ENCODE measurements around the gene MMP13.
"Not testable (repeated sequence)": the region's sequence is repeated elsewhere in the genome, so short reads cannot be mapped to it uniquely, and the experiment has no call there.

GRCh38 chr11:102905848-102906247 lies 49.7 kb downstream of the MMP13 start:
- TF ChIP-seq POLR2A (IDR thresholded peaks at IDR 0.05): not testable (repeated sequence)
- TF ChIP-seq, protein P1, sequence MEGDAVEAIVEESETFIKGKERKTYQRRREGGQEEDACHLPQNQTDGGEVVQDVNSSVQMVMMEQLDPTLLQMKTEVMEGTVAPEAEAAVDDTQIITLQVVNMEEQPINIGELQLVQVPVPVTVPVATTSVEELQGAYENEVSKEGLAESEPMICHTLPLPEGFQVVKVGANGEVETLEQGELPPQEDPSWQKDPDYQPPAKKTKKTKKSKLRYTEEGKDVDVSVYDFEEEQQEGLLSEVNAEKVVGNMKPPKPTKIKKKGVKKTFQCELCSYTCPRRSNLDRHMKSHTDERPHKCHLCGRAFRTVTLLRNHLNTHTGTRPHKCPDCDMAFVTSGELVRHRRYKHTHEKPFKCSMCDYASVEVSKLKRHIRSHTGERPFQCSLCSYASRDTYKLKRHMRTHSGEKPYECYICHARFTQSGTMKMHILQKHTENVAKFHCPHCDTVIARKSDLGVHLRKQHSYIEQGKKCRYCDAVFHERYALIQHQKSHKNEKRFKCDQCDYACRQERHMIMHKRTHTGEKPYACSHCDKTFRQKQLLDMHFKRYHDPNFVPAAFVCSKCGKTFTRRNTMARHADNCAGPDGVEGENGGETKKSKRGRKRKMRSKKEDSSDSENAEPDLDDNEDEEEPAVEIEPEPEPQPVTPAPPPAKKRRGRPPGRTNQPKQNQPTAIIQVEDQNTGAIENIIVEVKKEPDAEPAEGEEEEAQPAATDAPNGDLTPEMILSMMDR (IDR thresholded peaks at IDR 0.05): not testable (repeated sequence)
